Measurements from ENCODE around the gene SIRT2.
"Not testable (repeated sequence)": the region's sequence is repeated elsewhere in the genome, so short reads cannot be mapped to it uniquely, and the experiment has no call there.

SIRT2 gene

DNA sequence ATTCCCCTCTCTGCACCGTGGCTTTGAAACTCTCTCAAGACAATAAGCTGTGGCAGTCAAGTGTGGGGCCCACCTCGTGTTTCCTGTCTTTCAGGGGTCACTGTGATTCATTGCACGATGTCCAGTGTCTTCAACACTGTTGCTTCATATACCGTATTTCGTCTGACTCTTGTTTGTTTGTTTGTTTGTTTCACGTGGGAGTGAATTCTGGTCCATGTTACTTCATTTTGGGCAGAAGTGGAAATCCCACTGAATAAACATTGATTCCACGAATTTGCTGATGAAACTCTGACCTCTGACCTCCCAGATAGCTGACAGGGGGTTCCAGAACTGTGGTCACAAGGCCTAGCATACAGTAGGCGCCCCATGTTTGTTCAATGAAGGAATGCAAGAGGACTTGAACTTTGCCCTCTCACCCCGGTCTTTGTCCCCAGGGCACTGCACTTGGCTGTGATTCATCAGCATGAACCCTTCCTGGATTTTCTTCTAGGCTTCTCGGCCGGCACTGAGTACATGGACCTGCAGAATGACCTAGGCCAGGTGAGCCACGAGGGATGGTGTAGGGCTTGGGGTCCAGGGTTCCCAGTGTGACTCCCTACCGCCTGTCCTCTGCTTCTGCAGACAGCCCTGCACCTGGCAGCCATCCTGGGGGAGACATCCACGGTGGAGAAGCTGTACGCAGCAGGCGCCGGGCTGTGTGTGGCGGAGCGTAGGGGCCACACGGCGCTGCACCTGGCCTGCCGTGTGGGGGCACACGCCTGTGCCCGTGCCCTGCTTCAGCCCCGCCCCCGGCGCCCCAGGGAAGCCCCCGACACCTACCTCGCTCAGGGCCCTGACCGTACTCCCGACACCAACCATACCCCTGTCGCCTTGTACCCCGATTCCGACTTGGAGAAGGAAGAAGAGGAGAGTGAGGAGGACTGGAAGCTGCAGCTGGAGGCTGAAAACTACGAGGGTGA is 5.4 kb upstream of the SIRT2 start:
- intact Hi-C loops (cut with DNase I) = no loop called here
- no peak for DNase-seq

DNA sequence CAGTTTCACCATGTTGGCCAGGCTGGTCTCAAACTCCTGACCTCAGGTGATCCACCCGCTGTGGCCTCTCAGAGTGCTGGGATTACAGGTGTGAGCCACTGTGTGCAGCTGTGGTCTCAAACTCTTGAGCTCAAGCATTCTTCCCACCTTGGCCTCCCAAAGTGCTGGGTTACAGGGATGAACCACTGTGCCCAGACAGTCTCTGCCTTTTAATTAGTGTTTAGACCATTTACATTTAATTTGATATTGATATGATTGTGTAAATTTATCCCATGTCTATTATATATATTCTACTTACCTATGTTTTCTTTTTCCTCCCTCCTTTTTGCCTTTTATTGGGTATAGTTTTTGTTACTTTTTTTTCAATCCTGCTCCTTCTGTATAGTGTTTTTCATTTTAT is 2.3 kb upstream of the SIRT2 start:
- intact Hi-C loops (cut with DNase I) = no loop called here
- no peak for DNase-seq

- intact Hi-C loops (cut with DNase I) = no loop called here
- DNase-seq = no peak
Measured at GRCh38 chr19:38900743-38901190, 1.3 kb upstream of the SIRT2 start.

- intact Hi-C loops (cut with DNase I) = no loop called here
- DNase-seq = peak in 1 of 42 donors; percentile 81
Measured at GRCh38 chr19:38900202-38900629, 798 bp upstream of the SIRT2 start.

DNA sequence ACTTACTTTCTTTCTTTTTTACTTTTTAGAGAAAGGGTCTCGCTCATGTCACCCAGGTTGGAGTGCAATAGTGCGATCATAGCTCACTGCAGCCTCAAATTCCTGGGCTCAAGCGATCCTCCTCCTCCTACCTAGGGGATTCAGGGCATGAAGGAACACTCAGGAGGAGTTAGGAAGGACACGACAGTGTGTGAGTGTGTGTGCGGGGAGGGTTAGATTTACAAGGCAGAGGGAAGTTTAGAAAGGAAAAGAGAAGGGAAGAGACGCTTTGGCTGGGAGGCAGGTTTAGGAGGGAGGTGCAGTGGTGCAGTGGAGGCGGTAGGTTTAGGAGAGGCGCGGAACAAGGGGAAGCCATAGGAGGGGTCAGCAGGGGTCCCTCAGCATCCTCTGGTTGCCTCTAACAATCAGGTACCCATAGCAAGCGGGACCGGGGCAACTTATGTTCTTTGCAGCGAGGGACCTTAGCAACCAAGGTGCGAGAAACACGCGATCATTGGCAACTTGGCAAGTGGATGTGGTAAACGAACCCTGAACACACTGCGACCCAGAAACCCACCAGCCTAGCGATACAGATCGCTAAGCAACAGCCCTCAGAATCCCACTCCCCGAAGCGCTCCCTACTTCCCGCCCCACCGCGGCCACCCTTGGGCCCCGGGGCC is 501 bp downstream of the SIRT2 start:
- DNase-seq = peak in 16 of 42 donors; percentile 8 to 46 (median 20)
- intact Hi-C loops (cut with DNase I) = loop anchor here (5.0 kb wide), 1 partner anchor 52 kb away; the partner anchor contains the start of gene HNRNPL

DNA sequence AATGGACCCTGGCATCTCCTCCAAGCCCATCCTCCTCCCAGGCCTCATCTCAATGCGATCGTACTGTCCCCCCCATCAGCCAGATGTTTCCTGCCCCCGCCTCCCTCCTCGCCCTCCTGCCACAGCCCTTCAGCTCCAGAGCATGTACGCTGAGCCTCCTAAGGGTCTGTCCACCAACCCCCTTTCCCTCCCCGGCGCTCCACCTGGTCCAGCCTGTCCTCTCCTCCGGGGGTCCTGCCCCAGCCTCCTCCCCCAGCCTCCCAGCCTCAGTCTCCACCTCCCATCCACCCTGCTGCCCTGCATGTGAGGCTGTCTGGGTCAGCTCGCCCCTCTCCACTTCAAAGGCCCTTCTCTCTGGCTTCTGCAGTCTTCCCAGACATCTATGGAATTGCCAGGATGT is 4.5 kb downstream of the SIRT2 start:
- intact Hi-C loops (cut with DNase I) = loop anchor here (5.0 kb wide), 1 partner anchor 48 kb away; the partner anchor contains the start of gene HNRNPL

DNA sequence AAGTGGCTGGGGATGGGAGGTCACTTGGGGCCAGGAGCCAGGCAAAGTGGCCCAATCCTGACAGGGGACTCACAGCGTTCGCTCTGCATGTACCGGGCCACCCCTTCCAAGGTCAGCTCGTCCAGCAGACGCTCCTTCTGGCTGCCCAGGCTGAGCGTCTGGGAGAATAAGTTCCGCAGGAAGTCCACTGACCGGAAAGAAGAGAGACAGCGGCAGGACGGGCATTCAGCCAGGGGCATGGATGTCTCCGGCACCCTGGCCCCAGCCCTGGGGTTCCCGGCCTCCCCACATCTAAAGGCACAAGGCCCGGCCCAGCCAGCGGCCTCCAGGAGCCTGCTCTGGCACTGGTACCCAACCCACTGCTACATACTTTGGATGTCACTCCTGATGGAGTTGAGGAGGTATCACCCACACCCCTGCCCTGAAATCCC is 6.1 kb downstream of the SIRT2 start:
- peak in 8 of 42 donors; percentile 10 to 58 (median 26) for DNase-seq
- intact Hi-C loops (cut with DNase I) = no loop called here

More for the DNA sequence above, 4.5 kb downstream of the SIRT2 start:
- peak in 1 of 42 donors; percentile 12 for DNase-seq

- DNase-seq = no peak
- intact Hi-C loops (cut with DNase I) = no loop called here
Measured at GRCh38 chr19:38892841-38893240, 6.6 kb downstream of the SIRT2 start.

DNA sequence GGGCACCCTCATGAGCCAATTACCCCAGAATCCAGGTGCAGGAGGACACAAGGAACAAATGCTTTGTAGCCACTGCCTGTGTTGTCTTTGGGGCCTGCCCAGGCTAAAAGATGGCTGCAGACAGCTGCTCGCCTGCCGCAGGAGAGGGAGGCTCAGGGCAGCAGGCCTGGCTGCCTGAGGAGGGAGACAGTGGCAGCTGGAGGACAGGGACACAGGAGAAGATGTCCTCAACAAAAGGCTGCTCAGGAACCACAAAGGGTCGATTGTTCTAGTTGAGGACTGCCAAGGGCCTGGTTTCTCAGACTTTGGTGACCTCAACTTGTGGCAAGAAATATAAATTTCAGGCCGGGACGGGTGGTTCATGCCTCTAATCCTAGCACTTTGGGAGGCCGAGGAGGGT is 7.6 kb downstream of the SIRT2 start:
- intact Hi-C loops (cut with DNase I) = no loop called here
- DNase-seq = peak in 41 of 42 donors; percentile 33 to 85 (median 67)

DNA sequence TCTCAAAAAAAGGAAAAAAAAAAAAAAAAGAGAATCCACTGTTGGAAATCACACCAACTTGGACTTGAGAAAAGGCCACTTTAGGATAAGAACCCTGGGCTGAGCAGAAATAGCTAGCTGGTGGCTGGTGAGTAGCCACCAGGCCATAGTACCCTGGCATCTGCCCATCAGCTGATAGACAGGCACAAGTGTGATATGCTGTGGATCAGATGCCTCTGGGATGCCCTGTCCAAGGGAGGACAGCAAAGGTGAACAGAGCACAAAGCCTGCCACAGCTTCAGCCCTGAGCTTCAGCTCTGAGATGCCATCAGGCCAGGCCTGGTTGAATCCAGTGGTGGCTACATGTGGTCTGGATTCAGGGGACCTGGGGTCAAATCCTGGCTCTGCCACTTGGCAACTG is 8.7 kb downstream of the SIRT2 start:
- no peak for DNase-seq
- intact Hi-C loops (cut with DNase I) = no loop called here

GRCh38 chr19:38889803-38890202 is 9.6 kb downstream of the SIRT2 start:
- DNase-seq = no peak
- intact Hi-C loops (cut with DNase I) = no loop called here

DNA sequence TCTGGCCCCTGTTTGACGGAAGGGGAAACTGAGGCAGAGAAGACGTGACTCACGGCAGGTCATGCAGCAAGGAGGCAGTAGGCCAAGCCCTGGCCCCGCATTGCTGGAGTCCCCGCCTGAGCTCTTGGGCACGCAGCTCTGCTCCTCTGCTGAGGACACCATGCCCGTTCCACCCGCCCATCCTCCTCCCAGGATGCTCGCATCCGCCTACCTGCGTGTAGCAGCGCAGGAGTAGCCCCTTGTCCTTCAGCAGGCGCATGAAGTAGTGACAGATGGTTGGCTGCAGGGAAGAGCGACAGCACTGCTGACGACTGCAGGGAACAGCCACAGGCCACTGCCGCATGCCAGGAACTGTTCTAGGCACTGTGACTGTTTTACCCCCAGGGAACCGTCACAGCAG is 10.5 kb downstream of the SIRT2 start:
- no peak for DNase-seq
- intact Hi-C loops (cut with DNase I) = no loop called here

- DNase-seq; intact Hi-C loops (cut with DNase I): not testable (repeated sequence)
Measured at GRCh38 chr19:38884691-38885090, 14.7 kb downstream of the SIRT2 start.

GRCh38 chr19:38883286-38883685 is 16.1 kb downstream of the SIRT2 start:
- intact Hi-C loops (cut with DNase I) = no loop called here
- no peak for DNase-seq

DNA sequence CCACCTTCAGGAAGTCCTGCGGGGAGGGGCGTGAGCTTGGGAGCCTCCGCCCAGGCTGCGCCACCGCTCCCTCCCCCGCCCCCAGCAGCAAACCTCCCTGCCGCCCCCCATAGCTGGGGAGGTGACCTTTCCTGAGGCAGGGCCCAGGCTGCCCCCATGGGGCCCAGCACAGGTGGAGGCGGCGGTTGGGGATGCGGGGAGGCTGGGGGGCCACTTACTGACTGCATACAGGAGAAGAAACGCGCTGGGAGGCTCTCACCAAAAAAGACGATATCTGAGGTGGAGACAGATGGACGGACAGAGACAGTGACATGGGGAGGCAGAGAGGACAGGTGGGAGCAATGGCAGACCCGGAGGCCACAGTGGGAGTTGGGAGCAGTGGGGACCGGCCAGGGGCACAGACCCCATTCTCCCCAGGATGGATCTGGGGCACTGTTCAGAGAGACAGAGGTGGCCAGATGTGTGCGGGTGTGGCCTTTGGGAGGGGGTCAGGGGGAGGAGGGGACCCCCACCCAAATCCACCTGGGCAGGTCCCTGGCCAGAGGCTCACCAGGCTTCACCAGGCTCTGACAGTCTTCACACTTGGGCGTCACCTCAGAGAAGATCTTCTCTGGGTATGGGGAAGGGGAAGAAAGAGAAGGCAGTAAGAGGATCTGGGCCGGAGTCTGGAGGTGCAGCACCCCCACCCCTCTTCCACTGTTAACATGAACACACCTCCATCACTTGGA is 18.4 kb downstream of the SIRT2 start:
- DNase-seq = no peak
- intact Hi-C loops (cut with DNase I) = no loop called here

- intact Hi-C loops (cut with DNase I) = no loop called here
- DNase-seq = no peak
Measured at GRCh38 chr19:38880076-38880881, 19.1 kb downstream of the SIRT2 start.

DNA sequence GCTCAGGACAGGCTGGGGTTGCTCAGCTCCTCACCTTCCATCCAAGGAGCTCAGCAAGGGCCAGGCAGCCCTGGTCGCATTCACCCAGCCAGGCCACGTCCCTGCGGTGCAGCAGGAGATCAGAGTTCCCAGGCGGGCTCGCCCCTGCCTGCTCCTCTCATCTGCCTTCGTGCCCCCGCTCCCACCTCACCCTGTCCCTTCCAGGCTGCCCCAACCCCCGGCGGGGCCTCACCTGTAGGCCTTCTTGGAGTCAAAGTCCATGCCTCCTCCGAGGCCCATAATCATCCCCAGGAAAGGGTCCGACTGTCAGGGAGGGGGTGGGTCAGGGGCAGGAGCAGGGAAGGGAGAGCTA is 20.0 kb downstream of the SIRT2 start:
- intact Hi-C loops (cut with DNase I) = no loop called here
- no peak for DNase-seq

DNA sequence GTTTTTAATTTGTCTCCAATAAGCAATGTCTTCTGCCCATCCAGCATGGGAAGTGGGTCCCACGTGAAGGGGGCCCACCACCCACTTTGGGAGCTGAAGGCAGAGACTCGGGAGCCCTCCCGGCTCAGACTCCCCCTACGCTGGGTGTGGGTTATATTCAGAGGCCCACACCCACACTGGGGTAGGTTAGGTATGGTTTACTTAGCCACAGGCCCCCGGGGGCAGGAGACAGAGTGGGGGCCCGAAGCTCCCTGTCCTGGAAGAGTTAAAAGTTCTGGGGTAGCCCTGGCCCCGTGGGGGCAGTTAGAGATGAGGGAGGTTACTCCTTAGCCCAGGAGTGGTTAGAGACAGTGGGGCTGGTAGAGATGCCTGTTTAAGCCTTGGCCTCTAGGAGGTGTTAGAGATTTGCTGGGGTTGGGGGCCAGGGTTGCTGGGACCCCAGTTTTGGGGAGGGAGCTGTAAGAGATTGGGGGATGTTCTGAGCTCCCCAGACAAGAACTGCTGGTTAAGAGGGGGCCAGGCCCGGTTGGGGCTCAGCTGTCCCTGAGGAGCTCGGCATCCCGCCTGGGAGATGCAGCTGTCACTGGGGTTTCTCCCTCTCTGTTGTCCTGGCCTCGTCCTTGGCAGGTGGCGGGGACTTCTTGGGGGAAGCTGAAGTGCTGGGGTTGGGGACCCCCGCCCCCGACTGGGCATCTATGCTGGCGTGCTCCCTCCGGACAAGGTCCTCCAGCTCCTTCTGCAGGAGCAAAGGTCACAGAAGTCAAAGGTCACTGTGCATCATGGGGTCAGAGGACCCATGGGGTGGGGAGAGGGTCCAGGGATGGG is 20.6 kb downstream of the SIRT2 start:
- no peak for DNase-seq
- intact Hi-C loops (cut with DNase I) = no loop called here

Measured in head of caudate nucleus (tissue), 42 donors.